Measurements from ENCODE around the gene EXD1.

- TF ChIP-seq CTCF (conservative IDR thresholded peaks at IDR 0.05; ENCODE audit: low read length) (no peak), EZH2phosphoT487 (IDR thresholded peaks at IDR 0.05; ENCODE audit: borderline replicate concordance, low read depth, low read length) (no peak)
These were observed 50.3 kb downstream of the EXD1 start for GRCh38 chr15:41180206-41180789.

All from OCI-LY7 (cell line).